Stimulated activated CD8-positive, alpha-beta memory T cell treated with anti-CD3 and anti-CD28 coated beads, Interleukin-15, amount 100 ng/mL, for 1 hour (primary cell): ENCODE measurements around the gene IFI44.

Experiments
- DNase-seq: peaks from one replicate; pipeline ENCODE4 v3.0.0-alpha.2; 2020; ENCODE audit warnings: low read depth

Gene IFI44

DNA sequence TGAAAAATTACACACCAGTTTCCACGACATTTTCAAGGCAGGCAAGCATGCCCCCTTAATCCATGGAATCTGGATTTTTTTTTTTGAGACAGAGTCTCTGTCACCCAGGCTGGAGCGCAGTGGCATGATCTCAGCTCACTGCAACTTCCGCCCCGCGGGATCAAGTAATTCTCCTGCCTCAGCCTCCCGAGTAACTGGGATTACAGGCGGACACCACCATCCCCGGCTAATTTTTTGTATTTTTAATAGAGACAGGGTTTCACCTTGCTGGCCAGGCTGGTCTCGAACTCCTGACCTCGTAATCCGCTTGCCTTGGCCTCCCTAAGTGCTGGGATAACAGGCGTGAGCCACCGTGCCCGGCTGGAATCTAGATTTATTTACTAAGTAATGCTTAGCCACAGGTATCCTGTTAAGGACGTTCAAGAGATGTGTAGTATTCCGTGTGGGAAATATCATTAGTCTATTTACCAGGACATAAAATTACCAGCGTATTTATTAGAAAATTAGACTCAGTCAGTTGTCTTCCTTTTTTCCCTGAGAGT is 2.5 kb downstream of the IFI44 start:
- no peak for DNase-seq

DNA sequence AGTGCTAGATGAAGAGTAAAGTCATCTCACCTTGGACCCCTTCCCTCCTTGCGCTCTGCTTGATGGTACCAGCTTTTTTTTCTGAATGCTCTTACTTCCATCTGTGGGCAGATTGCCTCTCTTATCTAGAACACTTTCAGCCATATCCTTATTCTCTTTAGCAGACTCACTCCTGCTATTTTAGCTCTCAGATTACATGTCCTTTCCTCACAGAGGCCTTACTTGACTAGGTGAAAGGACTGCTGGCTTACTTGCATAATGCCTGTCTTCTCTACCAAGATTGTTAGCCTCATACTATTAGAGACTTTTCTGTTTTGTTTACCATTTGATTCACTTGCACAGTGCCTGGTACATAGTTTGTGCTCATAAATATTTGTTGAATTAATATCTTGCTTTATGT is 9.3 kb downstream of the IFI44 start:
- no peak for DNase-seq

DNA sequence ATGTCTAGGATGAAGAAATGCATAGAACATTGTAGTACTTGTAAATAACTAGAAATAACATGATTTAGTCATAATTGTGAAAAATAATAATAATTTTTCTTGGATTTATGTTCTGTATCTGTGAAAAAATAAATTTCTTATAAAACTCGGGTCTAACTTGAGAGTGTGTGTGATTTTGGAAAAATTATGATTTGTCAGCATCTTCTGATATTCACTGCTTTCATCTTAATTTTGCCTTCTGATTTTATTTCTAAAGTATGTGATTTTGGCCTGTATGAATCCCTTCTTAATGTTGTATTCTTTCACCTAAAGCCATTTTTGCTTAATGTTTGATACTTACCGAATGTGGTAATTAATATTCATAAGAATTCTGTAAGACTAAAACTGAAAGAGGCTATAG is 14.3 kb downstream of the IFI44 start:
- DNase-seq: no peak

DNA sequence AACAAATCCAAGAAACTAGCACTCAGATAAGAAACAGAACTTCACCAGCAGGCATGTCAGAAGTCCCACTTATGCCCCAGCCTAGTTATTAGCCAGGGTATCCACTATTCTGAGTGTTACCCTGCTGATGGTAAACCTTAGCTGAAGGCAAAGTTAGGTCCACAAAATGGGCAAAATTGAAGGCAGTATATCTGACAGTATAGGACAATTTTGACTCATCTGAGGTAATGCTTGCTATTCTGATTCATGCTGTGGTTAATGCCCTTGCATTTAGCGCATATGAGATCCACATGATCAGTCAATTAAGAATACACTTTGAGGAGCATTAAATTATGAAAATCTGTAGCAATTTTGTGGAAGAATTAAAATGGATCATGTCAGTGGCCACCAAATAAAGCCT is 15.1 kb downstream of the IFI44 start:
- no peak for DNase-seq

DNA sequence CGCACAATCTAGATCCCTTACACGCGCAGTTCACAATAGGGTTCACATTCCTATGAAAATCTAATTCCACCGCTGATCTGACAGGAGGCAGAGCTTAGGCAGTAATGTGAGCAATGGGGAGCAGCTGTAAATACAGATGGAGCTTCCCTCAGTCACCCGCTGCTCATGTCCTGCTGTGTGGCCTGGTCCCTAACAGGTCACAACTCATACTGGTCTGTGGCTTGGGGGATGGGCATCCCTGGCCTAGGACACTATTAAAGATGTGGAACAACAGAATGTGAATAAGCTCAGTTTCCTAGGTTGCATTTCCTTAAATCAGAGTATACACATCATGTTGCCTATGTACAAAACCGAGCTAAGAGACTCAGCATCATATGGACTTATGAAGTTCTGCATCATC is 16.2 kb downstream of the IFI44 start:
- DNase-seq: no peak

DNA sequence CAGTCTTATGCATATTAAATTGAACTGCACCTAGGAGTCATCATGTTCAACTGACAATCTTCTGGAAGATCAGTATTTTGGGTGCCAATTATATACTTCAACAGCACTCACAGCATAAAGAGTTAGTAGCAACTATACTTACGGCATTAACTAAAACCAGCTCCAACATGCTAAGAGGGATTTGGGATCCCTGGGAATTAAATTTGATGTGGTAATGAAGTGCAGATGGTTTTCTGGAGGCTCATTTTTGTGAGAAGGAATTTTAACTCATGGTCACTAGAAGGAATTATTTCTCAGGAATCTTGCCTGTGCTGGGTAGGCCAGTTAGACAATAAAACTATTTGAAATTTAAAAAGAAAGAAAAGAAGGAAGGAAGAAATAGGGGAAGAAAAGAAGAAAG is 18.3 kb downstream of the IFI44 start:
- DNase-seq: no peak

DNA sequence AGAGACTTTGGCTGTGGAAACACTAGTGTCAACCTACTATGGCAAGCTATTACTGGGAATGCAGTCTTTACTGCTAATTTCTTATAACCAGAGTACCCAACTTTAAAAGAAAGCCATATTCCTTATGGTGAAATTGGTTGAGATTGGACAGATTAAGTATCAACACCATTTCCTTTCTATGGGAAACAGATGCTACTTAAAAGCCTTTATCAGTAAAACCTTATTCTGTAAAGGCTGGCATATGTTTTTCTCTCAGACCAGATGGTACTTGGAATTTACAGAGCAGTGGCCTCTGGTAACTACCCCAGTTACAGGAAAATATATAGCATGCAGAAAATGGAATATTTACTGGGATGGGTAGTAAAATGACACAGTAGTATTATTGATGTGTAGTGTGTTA is 18.8 kb downstream of the IFI44 start:
- no peak for DNase-seq

DNA sequence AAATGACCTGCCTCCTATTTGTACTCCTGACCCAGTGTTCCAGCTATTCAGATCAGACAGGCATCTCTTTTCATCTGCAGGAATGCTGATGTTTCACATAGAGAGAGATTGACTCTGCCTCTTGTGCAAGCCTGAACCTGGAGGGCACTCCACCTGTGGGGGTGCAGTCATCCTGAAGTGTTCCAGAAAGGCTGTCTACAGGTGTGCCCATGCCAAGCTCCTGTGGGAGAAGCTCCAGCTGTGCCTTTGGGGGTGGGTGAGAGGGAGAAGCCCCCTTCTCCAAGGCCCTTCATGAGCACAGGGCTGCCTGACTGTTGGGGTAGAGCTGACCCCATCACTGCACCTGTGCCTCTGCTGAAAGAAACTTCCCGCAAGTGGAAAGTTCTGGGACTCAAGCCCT is 22.8 kb downstream of the IFI44 start:
- no peak for DNase-seq

DNA sequence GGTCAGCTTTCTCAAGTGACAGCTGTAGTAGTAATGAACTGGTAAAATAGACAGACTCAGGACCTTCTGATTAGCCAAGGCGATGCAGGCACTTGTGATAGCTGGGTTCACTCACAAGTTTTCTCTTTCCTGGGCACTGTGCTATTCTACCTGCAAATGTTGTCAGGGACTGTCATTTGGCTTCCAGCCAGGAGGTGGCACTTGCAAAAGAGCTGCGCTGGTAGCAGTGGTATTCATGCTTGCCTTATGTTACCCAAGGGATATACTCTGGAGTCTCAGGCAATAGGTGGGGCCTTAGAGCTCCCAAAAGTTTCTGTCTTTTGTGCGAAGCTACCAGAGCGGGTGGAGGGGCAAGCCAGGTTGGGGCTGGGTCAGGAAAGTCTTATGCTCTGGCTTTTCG is 23.5 kb downstream of the IFI44 start:
- no peak for DNase-seq

DNA sequence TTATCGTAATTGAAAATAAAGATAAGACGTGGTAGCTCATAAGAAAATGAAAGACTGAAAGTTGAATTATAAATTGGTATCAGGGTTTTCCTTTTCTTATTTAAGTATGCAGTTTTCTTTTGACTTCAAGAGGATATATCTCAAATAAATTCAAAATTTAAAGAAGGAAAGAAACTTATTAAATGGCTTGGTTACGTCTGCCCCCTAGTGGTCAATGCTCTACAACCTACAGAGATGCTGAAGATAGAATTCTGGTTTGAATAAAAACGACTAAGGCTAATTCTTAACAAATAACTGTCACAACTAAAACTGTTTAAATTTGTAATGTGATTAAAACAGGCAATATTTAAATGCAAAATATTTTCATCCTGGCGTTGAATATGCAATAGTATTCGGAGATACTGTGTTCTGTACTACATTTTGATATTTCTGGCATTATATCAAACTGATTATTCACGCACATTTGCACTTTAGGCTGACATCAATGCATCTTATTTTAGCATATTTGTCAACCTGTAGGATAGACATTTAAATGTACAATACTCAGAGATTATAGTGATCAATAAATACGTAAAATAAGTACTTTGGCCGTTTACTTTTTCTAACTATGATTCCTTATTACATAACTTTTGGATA is 26.8 kb downstream of the IFI44 start:
- peak; percentile 31 for DNase-seq

DNA sequence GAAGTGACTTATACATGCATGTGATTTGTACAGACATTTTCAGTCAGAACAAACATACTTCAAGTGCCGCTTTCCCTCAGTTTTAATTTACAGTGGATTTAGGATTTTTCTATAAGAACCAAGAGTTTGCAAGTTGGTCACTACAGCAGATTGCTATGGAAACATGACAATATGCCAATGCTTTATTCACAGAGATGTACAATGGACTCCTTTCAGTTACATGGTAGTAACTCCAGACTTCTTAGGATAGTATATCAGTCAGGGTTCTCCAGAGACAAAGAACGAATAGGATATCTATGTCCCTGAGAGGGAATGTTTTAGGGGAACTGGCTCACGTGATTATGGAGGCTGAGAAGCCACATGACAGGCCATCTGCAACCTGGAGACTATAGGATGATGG is 27.4 kb downstream of the IFI44 start:
- DNase-seq: no peak

DNA sequence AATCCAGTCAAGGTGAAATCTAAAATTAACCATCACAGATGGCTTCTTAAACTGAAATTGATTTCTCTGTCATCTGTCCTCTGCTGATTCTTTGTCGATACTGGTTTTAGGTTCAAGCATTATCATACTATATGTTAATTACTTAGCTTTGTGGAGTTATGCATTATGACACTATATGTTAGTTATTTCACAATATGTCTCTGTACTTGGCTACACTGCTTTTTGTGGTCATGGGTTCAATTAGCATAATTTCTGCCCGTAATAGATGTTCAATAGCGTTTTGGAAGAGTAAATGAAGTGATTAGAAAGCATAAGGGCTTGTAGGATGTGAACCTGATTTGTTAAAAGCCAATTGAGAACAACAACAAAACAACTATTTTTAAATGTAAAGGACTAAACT is 28.2 kb downstream of the IFI44 start:
- no peak for DNase-seq

DNA sequence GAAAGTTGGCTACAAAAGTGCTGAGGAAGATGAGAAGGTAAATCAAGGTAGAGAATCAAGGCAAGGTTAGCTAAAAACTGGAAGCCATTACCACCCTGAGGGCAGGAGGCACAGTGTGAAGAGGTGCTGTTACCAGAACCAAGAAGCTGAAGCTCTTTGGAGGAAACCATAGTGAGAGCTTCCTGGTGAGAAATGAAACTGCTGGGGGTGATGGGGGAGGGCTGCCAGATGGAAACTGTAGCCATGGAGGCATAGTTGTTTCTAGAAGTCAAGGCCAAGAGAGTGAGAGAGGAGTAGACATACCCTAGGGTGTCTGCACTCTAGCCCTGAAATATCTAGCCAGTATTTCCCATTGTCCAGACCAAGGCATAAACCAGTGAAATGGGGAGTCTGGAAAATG is 28.7 kb downstream of the IFI44 start:
- DNase-seq: no peak

DNA sequence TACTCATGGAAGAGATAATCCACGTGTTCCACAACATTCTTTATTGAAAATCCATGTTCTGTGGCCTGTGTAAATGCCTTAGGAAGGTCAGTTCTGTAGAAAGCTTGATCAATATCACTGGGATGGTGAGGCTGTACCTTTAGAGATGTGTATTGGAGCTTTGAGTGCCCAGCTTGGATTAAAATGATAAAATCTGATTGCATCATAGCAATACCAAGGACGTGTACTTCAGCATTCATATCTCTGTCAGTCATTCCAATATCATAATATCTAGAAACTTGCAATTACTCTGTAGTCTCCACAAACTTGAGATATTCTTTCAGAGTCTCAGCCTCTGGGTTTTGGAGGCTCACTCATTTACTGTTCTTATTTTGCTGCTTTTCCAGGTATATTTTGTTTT is 31.6 kb downstream of the IFI44 start:
- DNase-seq: no peak

DNA sequence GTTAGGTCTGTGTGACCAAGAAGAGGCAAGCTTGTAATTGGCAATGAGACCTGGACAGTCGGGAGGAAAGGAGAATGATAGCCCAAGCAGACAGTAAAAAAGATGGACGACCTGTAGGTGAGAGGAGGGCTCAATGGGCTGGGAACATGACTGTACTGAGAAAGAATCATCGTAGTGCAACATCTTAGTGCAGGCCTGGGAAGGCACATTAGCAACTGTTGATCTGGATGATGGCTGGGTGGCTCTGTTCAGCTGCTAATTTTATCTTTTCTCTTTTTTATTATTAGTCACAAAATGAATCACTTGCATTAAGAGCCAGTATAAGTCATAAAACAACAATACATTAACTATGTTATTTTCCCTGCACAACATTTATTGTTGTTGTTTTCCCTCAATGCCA is 32.9 kb downstream of the IFI44 start:
- no peak for DNase-seq

DNA sequence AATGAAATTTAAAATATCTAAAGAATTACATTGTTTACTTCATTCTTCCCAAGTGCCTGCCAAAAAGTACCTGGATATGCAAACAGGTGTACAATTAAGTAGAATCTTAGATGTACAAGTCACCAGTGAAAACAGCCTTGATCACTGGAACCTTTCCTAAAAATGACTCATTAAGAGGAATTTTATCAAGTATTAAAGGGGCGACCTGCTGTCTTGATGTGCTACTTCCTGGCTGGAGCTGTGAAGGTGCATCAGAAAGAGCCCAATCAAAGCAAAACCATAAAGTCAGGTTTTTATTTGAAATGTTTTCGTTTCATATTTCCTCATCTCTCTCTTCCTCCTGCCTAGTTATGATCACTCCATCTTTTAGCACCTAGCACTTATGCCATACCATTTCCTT is 33.4 kb downstream of the IFI44 start:
- DNase-seq: no peak

DNA sequence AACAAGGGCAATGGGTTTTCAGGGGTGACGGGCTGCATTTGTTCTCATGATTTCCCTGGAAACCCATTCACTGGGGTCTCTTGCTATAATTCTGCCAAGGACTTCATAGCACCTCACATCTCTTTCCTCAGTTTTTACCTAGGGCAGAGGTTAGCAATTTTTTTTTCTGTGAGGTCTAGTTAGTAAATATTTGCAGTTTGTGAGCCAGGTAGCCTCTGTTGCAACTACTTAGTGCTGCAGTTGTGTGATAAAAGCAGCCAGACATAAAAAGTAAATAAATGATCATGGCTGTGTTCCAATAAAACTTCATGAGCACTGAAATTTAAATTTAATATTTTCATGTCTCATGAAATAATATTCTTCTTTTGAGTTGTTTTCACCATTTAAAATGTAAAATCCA is 37.7 kb downstream of the IFI44 start:
- no peak for DNase-seq

DNA sequence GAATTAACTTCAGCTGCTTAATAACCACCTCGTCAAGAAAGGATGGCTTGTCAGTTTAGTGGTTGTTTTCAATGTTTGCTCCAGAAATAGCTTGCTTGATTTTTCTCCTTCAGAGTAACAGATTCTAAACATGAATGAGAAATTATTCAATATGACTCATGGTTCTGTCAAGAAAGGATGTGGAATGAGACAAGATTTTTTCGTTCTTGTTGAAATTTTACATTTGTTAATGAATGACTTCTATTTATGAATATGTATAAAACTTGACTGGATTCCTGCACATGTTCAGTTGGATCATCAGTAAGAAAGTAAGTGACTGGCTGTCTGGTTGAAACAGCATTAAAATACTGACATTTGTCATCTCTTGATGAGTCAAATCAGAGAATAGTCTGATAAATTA is 38.3 kb downstream of the IFI44 start:
- no peak for DNase-seq

DNA sequence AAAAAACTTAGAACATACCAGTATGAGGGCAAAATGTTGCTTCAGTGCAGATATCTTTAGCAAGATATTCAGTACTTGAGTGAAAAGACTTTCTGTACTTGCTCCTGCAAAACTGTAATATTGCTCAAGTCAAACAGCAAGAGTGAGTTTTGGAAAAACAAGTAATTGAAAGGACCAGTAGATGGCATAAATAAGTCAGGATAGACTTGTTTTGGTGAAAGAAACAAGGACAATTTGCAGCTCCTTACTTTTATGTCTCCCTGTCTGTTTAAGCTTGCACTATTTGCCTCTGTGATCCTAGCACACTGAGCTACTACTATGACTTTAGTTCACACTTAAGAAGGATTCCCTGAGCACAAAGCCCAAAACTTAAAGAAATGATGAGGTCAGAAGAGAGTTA is 39.1 kb downstream of the IFI44 start:
- no peak for DNase-seq

DNA sequence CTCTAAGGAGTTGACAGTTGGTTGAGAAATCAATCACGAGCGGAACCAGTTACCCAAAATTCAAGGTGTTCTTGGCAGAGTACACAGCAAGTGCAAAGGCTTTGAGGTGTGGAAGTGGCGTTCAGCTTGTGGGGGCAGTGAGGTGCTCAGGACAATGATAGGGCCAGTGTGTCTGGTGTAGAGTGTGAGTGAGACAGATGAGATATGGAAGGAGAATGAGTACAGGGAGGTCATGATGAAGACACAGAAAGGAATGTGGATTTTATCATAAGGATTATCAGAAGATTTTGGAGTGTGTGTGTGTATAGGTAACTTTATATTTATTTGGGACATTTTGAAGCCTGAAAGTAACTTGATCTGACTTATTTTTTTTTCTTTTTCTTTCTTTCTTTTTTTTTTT is 40.9 kb downstream of the IFI44 start:
- DNase-seq: no peak

DNA sequence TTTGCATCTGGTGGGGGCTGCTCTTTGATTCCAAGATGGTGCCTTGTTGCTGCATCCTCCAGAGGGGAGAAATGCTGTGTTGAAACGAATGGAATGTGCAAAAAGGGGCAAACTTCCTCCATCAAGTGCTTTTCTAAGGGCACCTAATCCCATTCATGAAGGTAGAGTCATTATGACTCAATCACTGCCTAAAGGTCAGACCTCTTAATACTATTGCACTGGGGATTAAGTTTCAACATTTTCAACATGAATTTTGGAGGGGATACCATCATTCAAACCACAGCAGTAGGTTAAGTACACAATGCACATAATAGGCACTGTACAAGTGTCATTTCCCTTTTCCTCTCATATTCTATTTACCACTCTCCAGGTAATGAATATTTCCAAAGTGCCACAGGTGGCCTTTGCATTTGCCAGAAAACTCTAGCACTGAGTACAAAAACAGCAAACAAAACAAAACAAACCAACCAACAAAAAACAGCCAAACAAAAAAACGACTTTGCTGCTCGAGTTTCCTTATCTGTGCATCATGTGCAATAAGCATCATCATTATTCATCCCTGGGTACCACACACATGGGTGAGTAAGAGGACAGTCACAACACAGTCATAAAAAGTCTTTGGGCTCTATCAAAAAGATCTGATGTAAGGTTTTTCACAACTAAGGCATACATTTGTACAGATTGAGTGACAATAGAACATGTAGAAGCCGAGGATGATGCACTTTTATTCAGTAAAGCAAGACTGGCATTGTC is 42.5 kb downstream of the IFI44 start:
- DNase-seq: no peak

DNA sequence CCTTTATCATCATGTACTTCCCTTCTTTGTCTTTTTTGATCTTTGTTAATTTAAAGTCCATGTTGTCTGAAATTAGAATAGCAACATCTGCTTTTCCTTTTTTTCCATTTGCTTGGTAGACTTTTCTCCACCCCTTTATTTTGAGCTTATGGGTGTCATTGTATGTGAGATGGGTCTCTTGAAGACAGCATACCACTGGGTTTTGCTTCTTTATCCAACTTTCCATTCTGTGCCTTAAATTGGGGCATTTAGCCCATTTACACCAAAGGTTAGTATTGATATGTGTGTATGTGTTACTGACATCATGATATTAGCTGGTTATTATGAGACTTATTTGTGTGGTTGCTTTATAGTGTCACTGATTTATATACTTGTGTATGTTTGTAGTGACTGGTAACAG is 50.2 kb downstream of the IFI44 start:
- no peak for DNase-seq

DNA sequence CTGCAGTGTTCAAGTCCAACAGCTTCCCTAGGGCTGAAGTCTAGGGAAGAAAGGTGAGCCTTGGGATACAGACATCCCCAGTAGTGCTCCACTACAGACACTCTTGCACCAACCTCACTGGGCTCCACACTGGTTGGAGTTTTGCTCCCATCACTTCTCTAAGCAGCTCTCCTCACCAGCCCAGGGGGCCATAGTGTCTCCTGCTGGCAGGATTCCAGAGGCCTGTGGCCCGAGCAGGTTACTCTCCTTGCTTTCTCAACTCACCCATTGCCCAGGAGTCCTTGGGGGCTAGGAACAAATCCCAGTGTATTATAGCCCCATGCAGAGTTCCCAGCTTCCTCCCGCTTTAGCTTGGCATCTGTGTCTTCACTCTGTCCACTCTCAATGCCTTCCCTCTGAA is 52.8 kb downstream of the IFI44 start:
- DNase-seq: no peak

DNA sequence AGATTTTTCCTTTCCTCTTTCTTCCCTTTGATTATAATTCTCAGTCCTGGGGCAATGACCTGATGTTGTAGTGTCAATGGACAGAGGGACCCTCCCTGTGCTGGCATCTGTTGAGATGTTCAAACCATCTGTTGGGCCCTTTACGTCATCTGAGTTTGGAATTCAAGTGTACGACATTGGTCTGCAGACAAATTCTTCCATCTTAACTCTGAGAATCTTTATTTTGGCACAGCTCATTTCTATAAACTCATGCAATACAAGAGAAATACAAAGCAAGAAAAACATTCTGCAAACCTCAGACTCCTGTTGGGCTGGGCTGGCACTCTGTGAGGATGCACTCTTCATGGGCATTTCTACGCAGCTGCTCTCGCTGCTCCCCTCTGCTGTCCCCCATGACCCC is 54.2 kb downstream of the IFI44 start:
- DNase-seq: no peak
